ENCODE data around the gene TOB1.

GRCh38 chr17:50813583-50813982, 52.6 kb downstream of the TOB1 start:
- TF ChIP-seq CTCF (conservative IDR thresholded peaks at IDR 0.05; ENCODE audit: low read length) = no peak
- TF ChIP-seq EZH2phosphoT487 (IDR thresholded peaks at IDR 0.05; ENCODE audit: borderline replicate concordance, low read depth, low read length) = no peak
